Measurements from ENCODE around the gene SLC25A11. TPM values are rescaled to one million over a fixed set of nuclear protein-coding genes. Genes with fewer than 3 reads are reported as not detected.

SLC25A11 gene
- polyA plus RNA-seq, 1 experiment: 44.7 TPM

DNA sequence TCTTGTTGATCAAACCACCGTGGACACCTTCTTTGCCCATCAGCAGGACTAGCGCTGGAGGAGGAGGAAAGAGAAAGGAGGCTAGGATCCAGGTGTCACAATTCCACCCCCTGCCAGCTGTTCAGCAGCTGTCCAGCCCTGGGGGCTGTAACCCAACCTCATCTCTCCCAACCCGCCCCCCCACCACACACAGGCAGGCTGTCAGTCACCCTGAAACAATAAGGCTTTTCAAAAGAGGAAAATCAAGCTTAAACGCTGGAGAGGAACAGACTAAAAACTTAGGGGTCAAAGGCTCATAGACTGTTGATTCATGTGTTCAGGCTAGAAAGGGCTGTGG lies 6.1 kb upstream of the SLC25A11 start:
- ChIA-PET CTCF (interaction anchor here (0.6 kb wide), 1 partner anchor 42 kb away, joined by 3 read pairs; no protein-coding TSS in a partner anchor), POLR2A (interaction anchor here (9.1 kb wide), 1 partner anchor 21 kb away, joined by 128 read pairs; the partner anchor contains the start of gene SPAG7)
- Histone ChIP-seq H3K9me3 (ENCODE audit: control insufficient read depth, insufficient read depth, low read length) (peaks cover 3% of the 10 kb centered on the region; the same call in 1 of the 2 replicates), H3K4me3 (ENCODE audit: low read depth, low read length) (peak overlapping the region; percentile 99), H3K27ac (ENCODE audit: low read depth, low read length) (peak overlapping the region; percentile 82), H3K27me3 (ENCODE audit: control insufficient read depth, insufficient read depth, low read length) (no peaks in the 10 kb centered on the region)
- no peak for TF ChIP-seq CTCF (IDR thresholded peaks at IDR 0.05; ENCODE audit: low read depth, low read length)
- DNase-seq (ENCODE audit: low read depth, low spot score): no peak

- peak; percentile 75 for DNase-seq (ENCODE audit: low read depth, low spot score)
- Histone ChIP-seq H3K27me3 (ENCODE audit: control insufficient read depth, insufficient read depth, low read length) (no peaks in the 10 kb centered on the region), H3K4me3 (ENCODE audit: low read depth, low read length) (peak overlapping the region; percentile 99), H3K9me3 (ENCODE audit: control insufficient read depth, insufficient read depth, low read length) (peaks cover 3% of the 10 kb centered on the region; the same call in 1 of the 2 replicates), H3K27ac (ENCODE audit: low read depth, low read length) (peak overlapping the region; percentile 82)
- ChIA-PET CTCF (interaction anchor here (0.9 to 1.1 kb wide), 2 partner anchors 37 to 42 kb away, joined by 3 to 4 read pairs; partner anchors contain the start of gene CAMTA2), POLR2A (interaction anchor here (9.1 kb wide), 1 partner anchor 22 kb away, joined by 128 read pairs; the partner anchor contains the start of gene SPAG7)
- no peak for TF ChIP-seq CTCF (IDR thresholded peaks at IDR 0.05; ENCODE audit: low read depth, low read length)
Observed at GRCh38 chr17:4945176-4945943, 5.5 kb upstream of the SLC25A11 start.

GRCh38 chr17:4944554-4945175 lies 4.8 kb upstream of the SLC25A11 start:
- ChIA-PET CTCF (interaction anchor here (0.9 to 1.1 kb wide), 2 partner anchors 36 to 43 kb away, joined by 3 to 4 read pairs; partner anchors contain the start of gene CAMTA2), POLR2A (interaction anchor here (1.3 to 9.1 kb wide), 2 partner anchors 9 to 23 kb away, joined by 3 to 128 read pairs; partner anchors contain the start of gene SPAG7)
- Histone ChIP-seq H3K4me3 (ENCODE audit: low read depth, low read length) (peak overlapping the region; percentile 99), H3K27me3 (ENCODE audit: control insufficient read depth, insufficient read depth, low read length) (no peaks in the 10 kb centered on the region), H3K9me3 (ENCODE audit: control insufficient read depth, insufficient read depth, low read length) (peaks cover 3% of the 10 kb centered on the region; the same call in 1 of the 2 replicates), H3K27ac (ENCODE audit: low read depth, low read length) (peak overlapping the region; percentile 82)
- DNase-seq (ENCODE audit: low read depth, low spot score): no peak
- TF ChIP-seq CTCF (IDR thresholded peaks at IDR 0.05; ENCODE audit: low read depth, low read length): no peak

GRCh38 chr17:4944163-4944553 lies 4.3 kb upstream of the SLC25A11 start:
- POLR2A ChIA-PET: interaction anchor here (1.3 kb wide), 1 partner anchor 9 kb away, joined by 3 read pairs; no protein-coding TSS in a partner anchor

More at GRCh38 chr17:4944163-4944553, 4.3 kb upstream of the SLC25A11 start:
- no peak for TF ChIP-seq CTCF (IDR thresholded peaks at IDR 0.05; ENCODE audit: low read depth, low read length)
- Histone ChIP-seq H3K27ac (ENCODE audit: low read depth, low read length) (peak overlapping the region; percentile 82), H3K4me3 (ENCODE audit: low read depth, low read length) (no peak overlapping the region), H3K9me3 (ENCODE audit: control insufficient read depth, insufficient read depth, low read length) (peaks cover 3% of the 10 kb centered on the region; the same call in 1 of the 2 replicates), H3K27me3 (ENCODE audit: control insufficient read depth, insufficient read depth, low read length) (no peaks in the 10 kb centered on the region)
- DNase-seq (ENCODE audit: low read depth, low spot score): no peak
- CTCF ChIA-PET: no interaction called here
